ENCODE results near the gene STN1. TPM values are rescaled to one million over a fixed set of nuclear protein-coding genes. Genes with fewer than 3 reads are reported as not detected.

The STN1 gene
- total RNA-seq, 1 donor from 2014 or later, result 17.3 TPM

- H3K4me2 ChIP-seq (ENCODE audit: low read length), result no peak overlapping the region
These were observed 83.4 kb downstream of the STN1 start for GRCh38 chr10:103834436-103835095.

GRCh38 chr10:103833731-103834365 lies 84.1 kb downstream of the STN1 start:
- H3K4me3 ChIP-seq (ENCODE audit: insufficient read depth, low read depth, low read length), result no peak overlapping the region
- H3K27ac ChIP-seq (ENCODE audit: low read depth, low read length), result no peak overlapping the region
- peaks cover 2% of the 10 kb centered on the region for H3K9me3 Mint-ChIP-seq (ENCODE audit: unreplicated experiment)
- H3K79me2 ChIP-seq (ENCODE audit: insufficient read depth, low read length), result peaks cover 26% of the 10 kb centered on the region
- H3K4me1 ChIP-seq (ENCODE audit: insufficient read depth, low read length), result no peaks in the 10 kb centered on the region
- no peak overlapping the region for H3K4me3 Mint-ChIP-seq (ENCODE audit: unreplicated experiment)
- H3K9ac ChIP-seq (ENCODE audit: low read length), result no peak overlapping the region
- H3K36me3 ChIP-seq (ENCODE audit: insufficient read depth, low read length), result no peaks in the 10 kb centered on the region
- H3K27me3 Mint-ChIP-seq (ENCODE audit: low read depth, unreplicated experiment), result no peaks in the 10 kb centered on the region
- no peaks in the 10 kb centered on the region for H3K27me3 ChIP-seq (ENCODE audit: insufficient read depth, low read length)
- no peak for TF ChIP-seq EZH2 (IDR thresholded peaks at IDR 0.05; ENCODE audit: insufficient read depth, low read length)
- TF ChIP-seq CTCF (IDR thresholded peaks at IDR 0.05; ENCODE audit: insufficient read depth, low read depth, low read length), result no peak
- no peak overlapping the region for H3K27ac Mint-ChIP-seq (ENCODE audit: unreplicated experiment)
- peaks cover 36% of the 10 kb centered on the region for H4K20me1 ChIP-seq (ENCODE audit: insufficient read depth, low read length)
- H3K4me1 Mint-ChIP-seq (ENCODE audit: low read depth, unreplicated experiment), result peaks cover 11% of the 10 kb centered on the region
- no peak for FAIRE-seq
- H3K4me2 ChIP-seq (ENCODE audit: low read length), result peak overlapping the region; percentile 5
- no peaks in the 10 kb centered on the region for H3K36me3 Mint-ChIP-seq (ENCODE audit: low read depth, unreplicated experiment)
- H2AFZ ChIP-seq (ENCODE audit: low read depth, low read length), result no peak overlapping the region
- DNase-seq (ENCODE audit: low read depth), result no peak
- H3K9me3 ChIP-seq (ENCODE audit: insufficient read depth, low read depth, low read length), result no peaks in the 10 kb centered on the region

More at GRCh38 chr10:103834436-103835095, 83.4 kb downstream of the STN1 start:
- H3K27me3 Mint-ChIP-seq (ENCODE audit: low read depth, unreplicated experiment), result no peaks in the 10 kb centered on the region
- no peak overlapping the region for H2AFZ ChIP-seq (ENCODE audit: low read depth, low read length)
- no peaks in the 10 kb centered on the region for H3K27me3 ChIP-seq (ENCODE audit: insufficient read depth, low read length)
- peaks cover 26% of the 10 kb centered on the region for H3K79me2 ChIP-seq (ENCODE audit: insufficient read depth, low read length)
- FAIRE-seq, result no peak
- no peaks in the 10 kb centered on the region for H3K9me3 ChIP-seq (ENCODE audit: insufficient read depth, low read depth, low read length)
- DNase-seq (ENCODE audit: low read depth), result no peak
- H3K27ac Mint-ChIP-seq (ENCODE audit: unreplicated experiment), result no peak overlapping the region
- peaks cover 2% of the 10 kb centered on the region for H3K9me3 Mint-ChIP-seq (ENCODE audit: unreplicated experiment)
- H3K9ac ChIP-seq (ENCODE audit: low read length), result no peak overlapping the region
- peaks cover 13% of the 10 kb centered on the region for H3K4me1 Mint-ChIP-seq (ENCODE audit: low read depth, unreplicated experiment)
- no peaks in the 10 kb centered on the region for H3K36me3 ChIP-seq (ENCODE audit: insufficient read depth, low read length)
- peaks cover 38% of the 10 kb centered on the region for H4K20me1 ChIP-seq (ENCODE audit: insufficient read depth, low read length)
- H3K4me1 ChIP-seq (ENCODE audit: insufficient read depth, low read length), result no peaks in the 10 kb centered on the region
- H3K4me3 Mint-ChIP-seq (ENCODE audit: unreplicated experiment), result no peak overlapping the region
- TF ChIP-seq EZH2 (IDR thresholded peaks at IDR 0.05; ENCODE audit: insufficient read depth, low read length), result no peak
- TF ChIP-seq CTCF (IDR thresholded peaks at IDR 0.05; ENCODE audit: insufficient read depth, low read depth, low read length), result no peak
- H3K4me3 ChIP-seq (ENCODE audit: insufficient read depth, low read depth, low read length), result no peak overlapping the region
- no peak overlapping the region for H3K27ac ChIP-seq (ENCODE audit: low read depth, low read length)
- H3K36me3 Mint-ChIP-seq (ENCODE audit: low read depth, unreplicated experiment), result no peaks in the 10 kb centered on the region

- no peaks in the 10 kb centered on the region for H3K36me3 Mint-ChIP-seq (ENCODE audit: low read depth, unreplicated experiment)
- peaks cover 2% of the 10 kb centered on the region for H3K9me3 Mint-ChIP-seq (ENCODE audit: unreplicated experiment)
- no peaks in the 10 kb centered on the region for H3K27me3 Mint-ChIP-seq (ENCODE audit: low read depth, unreplicated experiment)
- Histone ChIP-seq H3K4me3 (ENCODE audit: insufficient read depth, low read depth, low read length) (no peak overlapping the region), H3K9me3 (ENCODE audit: insufficient read depth, low read depth, low read length) (no peaks in the 10 kb centered on the region), H3K9ac (ENCODE audit: low read length) (no peak overlapping the region), H3K27ac (ENCODE audit: low read depth, low read length) (no peak overlapping the region), H4K20me1 (ENCODE audit: insufficient read depth, low read length) (peaks cover 41% of the 10 kb centered on the region), H3K4me1 (ENCODE audit: insufficient read depth, low read length) (no peaks in the 10 kb centered on the region), H3K79me2 (ENCODE audit: insufficient read depth, low read length) (peaks cover 25% of the 10 kb centered on the region), H2AFZ (ENCODE audit: low read depth, low read length) (no peak overlapping the region), H3K36me3 (ENCODE audit: insufficient read depth, low read length) (no peaks in the 10 kb centered on the region), H3K27me3 (ENCODE audit: insufficient read depth, low read length) (no peaks in the 10 kb centered on the region), H3K4me2 (ENCODE audit: low read length) (no peak overlapping the region)
- no peak overlapping the region for H3K27ac Mint-ChIP-seq (ENCODE audit: unreplicated experiment)
- TF ChIP-seq CTCF (IDR thresholded peaks at IDR 0.05; ENCODE audit: insufficient read depth, low read depth, low read length) (no peak), EZH2 (IDR thresholded peaks at IDR 0.05; ENCODE audit: insufficient read depth, low read length) (no peak)
- H3K4me1 Mint-ChIP-seq (ENCODE audit: low read depth, unreplicated experiment), result peaks cover 14% of the 10 kb centered on the region
- H3K4me3 Mint-ChIP-seq (ENCODE audit: unreplicated experiment), result no peak overlapping the region
- FAIRE-seq (no peak), DNase-seq (ENCODE audit: low read depth) (no peak)
These were observed 85.2 kb downstream of the STN1 start for GRCh38 chr10:103832806-103833205.

Data from astrocyte (in vitro differentiated cells and primary cell).